Measurements from ENCODE around the gene MYF5. TPM values are rescaled to one million over a fixed set of nuclear protein-coding genes. Genes with fewer than 3 reads are reported as not detected.

Gene MYF5
- total RNA-seq, 4 donors from 2014 or later = not detected

- no peak for ATAC-seq (ENCODE audit: low FRiP score)
- no peak for DNase-seq (ENCODE audit: low spot score)
- TF ChIP-seq CTCF (IDR thresholded peaks at IDR 0.05) = no peak
Measured at GRCh38 chr12:80761838-80762237, 45.1 kb downstream of the MYF5 start.

GRCh38 chr12:80763874-80764273 is 47.2 kb downstream of the MYF5 start:
- no peak for DNase-seq (ENCODE audit: low spot score)

GRCh38 chr12:80766210-80766609 is 49.5 kb downstream of the MYF5 start:
- TF ChIP-seq CTCF (IDR thresholded peaks at IDR 0.05) = no peak
- ATAC-seq (ENCODE audit: low FRiP score) (no peak), DNase-seq (ENCODE audit: low spot score) (no peak)

More at GRCh38 chr12:80763874-80764273, 47.2 kb downstream of the MYF5 start:
- no peak for ATAC-seq (ENCODE audit: low FRiP score)
- no peak for TF ChIP-seq CTCF (IDR thresholded peaks at IDR 0.05)

GRCh38 chr12:80766897-80767296 is 50.2 kb downstream of the MYF5 start:
- no peak for TF ChIP-seq CTCF (IDR thresholded peaks at IDR 0.05)
- no peak for ATAC-seq (ENCODE audit: low FRiP score)
- DNase-seq (ENCODE audit: low spot score) = no peak

Other genes starting within 250 kb of the MYF5 start
- gene MYF6, start 9.3 kb upstream of the MYF5 start, total RNA-seq = under 1 TPM in 2 of 4 donors, not detected in 2; 0.37 to 0.44 TPM
- gene LIN7A, start 221.0 kb downstream of the MYF5 start, total RNA-seq = 10 to 100 TPM in 1 of 4 donors, 1 to 10 TPM in 3; 4.8 to 16.2 (median 6.6) TPM